T-helper 2 cell (primary cell): ENCODE results near the gene ZNF564.
"Not testable (repeated sequence)": the region's sequence is repeated elsewhere in the genome, so short reads cannot be mapped to it uniquely, and the experiment has no call there.

Experiments
- DNase-seq, 5 experiments: peaks; one replicate each; pipeline versions ENCODE4 v3.0.0 to v3.0.0-alpha.2; 2012 to 2022

The ZNF564 gene

DNA sequence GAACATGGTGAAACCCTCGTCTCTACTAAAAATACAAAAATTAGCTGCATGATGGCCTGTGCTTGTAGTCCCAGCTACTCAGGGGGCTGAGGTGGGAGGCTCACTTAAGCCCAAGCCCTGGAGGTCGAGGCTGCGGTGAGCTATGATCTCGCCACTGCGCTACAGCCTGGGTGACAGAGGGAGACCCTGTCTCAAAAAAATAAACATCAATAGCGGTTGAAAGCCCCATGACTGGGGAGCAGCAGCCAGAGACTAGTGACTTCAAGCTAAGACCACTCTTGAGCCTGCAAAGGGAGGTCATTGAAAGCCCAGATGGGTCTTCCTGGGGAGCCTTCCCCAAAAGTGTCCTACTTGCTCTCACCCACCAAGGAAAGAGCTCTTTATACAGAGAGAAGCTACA is 54.8 kb downstream of the ZNF564 start:
- no peak for DNase-seq

DNA sequence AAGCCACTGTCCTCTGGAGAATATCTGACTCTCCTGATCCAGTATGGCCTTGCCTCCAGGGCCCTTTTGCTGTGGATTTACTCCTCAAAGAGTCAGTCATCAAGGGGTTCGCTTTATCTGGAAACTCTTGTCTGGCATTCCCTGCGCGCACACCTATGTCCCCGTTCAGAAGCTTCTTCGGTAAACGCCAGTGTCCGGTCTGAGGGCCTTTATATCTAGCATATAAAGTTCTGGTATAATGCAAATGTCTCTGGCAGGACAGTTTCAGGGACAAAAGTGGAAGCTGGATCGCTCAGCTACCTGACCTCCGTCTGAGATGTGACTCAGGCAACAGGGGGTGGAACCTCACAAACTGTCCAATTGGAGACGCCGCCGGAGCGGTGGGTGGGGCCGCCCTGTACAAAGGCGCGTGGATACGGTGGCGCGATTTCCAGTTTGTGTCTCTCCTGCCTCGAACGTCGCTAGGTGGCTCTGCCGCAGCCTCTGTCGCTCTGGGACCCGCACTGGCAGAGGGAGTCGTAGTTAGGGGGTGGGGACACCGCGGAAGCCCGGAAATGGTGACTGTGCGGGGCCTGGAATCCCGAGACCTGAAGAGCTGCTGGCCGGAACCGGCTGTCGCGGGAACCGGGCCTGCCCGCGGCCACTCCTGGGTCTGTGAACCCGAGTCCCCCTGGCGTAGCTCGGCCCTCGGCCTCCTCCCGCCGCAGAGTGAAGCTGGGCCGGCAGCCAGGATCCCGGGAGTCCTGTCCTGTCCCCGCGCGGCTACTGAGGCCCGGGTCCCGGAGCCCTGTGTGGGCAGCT is 56.1 kb downstream of the ZNF564 start:
- peak; percentile 67 to 91 (median 85) for DNase-seq

DNA sequence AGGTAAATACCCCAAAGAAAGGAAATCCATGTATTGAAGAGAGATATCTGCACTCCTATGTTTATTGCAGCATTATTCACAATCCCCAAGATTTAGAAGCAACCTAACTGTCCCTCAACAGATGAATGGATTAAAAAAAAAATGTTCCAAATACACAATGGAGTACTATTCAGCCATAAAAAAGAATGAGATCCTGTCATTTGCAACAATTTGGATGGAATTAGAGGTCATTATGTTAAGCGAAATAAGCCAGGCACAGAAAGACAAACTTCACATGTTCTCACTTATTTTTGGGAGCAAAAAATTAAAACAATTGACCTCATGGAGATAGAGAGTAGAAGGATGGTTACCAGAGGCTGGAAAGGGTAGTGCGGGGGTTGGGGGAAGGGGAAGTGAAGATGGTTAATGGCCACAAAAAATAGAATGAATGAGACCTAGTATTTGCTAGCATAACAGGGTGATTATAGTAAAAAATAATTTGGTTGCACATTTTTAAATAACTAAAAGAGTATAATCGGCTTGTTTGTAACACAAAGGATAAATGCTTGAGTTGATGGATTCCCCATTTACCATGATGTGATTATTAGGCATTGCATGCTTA is 56.9 kb downstream of the ZNF564 start:
- no peak for DNase-seq

DNA sequence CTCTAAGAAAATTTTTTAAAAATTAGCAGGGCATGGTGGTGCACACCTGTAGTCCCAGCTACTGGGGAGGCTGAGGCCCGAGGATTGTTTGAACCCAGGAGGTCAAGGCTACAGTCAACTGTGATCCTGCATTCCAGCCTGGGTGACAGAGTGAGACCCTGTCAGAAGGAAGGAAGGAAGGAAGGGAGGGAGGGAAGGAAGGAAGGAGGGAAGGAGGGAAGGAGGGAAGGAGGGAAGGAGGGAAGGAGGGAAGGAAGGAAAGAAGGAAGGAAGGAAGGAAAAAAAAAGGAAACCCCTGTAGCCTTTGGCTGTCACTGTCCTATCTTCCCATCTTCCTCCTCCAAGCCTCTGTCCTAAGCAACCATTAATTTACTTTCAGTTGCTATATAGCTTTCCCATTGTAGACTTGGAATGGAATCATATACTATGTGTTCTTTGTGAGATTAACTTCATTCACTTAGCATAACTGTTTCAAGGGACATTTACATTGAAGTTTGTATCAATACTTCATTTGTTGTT is 65.0 kb downstream of the ZNF564 start:
- not testable (repeated sequence) for DNase-seq

DNA sequence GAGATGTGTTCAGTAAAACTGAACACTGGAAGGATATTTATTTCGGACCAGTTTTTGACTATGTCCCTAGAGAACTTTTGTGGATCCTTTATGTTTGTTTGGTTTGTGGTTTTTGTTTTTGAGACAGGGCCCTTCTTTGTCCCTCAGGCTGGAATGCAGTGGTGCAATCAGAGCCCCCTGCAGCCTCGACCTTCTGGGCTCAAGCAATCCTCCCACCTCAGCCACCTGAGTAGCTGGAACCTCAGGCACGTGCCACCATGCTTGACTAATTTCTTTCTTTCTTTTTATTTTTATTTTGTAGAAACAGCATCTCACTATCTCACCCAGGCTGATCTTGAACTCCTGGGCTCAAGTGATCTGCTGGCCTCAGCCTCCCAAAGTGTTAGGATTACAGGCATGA is 65.7 kb downstream of the ZNF564 start:
- DNase-seq = no peak

DNA sequence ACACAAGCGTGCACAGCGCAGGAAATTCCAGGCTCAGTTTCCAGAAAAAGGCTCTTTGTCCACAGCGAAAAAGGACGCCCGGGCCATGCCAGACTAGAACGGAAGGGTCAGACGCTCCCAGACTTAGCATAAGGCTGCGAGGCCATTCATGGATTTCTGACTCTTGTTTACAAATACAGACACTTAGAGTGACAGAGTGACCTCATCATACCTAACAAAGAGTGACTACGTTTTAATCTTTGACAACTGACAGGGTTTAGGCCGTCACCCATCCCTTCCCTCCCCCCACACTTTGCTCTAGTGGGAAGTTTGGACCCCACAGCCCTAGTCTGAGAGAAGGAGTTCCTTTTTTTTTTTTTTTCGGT is 66.2 kb downstream of the ZNF564 start:
- DNase-seq = no peak

DNA sequence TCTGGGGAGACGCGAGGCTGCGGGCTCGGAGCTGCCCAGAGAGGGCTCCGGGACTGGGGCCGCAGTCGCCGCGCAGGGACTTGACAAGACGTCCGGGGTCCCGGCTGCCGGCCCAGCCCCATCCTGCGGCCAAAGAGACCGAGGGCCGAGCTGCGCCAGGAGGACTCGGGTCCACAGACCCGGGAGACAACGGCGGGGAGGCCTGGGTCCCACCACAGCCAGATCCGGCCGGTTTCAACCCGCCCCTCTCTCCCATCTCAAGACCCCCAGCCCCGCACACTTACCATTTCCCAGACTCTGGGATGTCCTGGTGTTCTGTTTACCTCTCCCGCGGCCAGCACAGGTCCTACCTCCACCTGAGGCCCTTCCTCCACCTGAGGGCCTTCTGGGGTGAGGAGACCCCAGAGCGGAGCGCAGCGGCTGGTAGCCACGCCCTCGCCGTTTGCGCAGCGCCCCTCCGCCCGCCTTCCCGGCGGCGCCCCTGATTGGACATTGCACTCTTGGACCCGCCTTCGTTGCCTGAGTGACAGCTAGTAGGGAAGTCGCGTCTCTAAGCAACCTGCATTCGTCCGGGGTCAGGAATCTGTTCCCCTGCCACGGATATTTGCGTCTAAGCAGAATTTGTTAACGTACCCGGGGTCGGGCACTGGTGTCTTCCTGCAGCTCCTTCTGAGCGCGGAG is 66.8 kb downstream of the ZNF564 start, which contains the start of gene ZNF709:
ZNF709 (minus strand) TSS at position 446 of the 681 bp plus-strand sequence; CDS start at position 287, 159 bp downstream.
- DNase-seq = peak; percentile 67 to 88 (median 82)

DNA sequence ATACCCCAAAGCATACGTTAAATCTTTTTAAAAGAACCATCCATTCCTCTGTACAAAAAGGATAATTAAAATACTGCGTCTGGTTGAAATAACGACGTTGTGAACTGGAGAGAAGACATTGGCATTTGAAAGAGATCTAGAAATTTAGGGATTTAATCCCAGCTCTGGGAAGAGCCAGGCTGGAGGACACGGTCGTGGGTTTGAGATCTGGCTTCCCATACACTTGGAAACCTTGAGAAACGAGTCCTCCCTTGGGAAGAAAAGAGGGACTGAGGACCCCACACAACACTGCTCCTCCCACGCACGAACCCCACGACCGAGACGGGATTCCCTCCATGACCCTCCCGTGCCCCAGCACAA is 67.3 kb downstream of the ZNF564 start:
- no peak for DNase-seq

DNA sequence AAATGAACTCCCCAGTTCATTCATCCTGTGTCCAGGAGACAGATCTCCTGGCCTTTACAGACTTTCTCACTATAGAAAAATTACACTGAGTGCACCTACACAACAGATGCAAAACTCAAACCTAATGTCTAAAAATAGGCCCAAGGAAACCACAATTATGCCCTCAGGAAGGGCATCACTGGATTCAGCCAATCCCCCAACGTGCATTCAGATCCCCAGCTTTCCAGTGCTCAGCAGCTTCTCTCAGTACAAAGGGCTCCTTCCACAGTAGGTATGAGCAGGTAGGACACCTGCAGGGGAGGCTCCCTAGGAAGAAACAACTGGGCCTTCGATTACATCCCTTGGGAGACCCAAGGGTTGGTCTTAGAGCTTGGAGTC is 68.8 kb downstream of the ZNF564 start:
- DNase-seq = no peak

DNA sequence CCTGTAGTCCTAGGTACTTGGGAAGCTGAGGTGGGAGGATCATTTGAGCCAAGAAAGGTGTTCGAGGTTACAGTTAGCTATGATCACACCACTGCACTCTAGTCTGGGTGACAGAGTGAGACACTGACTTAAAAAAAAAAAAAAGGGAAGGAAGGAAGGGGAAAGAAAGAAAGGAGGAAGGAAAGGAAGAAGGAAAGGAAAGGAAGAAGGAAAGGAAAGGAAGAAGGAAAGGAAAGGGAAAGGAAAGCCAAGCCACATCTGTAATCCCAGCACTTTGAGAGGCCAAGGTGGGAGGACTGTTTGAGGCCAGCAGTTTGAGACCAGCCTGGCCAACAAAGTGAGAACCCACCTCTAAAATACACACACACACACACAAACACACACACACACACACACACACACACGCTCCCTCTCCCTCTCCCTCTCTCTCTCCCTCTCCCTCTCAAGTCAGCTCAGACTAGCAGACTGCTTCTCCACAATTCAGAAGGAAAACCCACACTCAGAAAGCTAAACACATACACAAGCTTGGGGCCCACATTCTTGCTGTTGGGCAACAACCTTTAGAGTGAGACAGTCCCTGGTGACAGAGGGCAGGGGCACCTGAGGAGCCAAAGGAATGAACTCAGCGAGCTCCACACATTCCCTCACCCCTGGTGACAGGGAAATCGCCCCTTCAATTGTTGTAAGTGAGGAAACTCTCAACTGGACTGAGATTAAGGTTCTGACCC is 69.3 kb downstream of the ZNF564 start:
- no peak for DNase-seq

DNA sequence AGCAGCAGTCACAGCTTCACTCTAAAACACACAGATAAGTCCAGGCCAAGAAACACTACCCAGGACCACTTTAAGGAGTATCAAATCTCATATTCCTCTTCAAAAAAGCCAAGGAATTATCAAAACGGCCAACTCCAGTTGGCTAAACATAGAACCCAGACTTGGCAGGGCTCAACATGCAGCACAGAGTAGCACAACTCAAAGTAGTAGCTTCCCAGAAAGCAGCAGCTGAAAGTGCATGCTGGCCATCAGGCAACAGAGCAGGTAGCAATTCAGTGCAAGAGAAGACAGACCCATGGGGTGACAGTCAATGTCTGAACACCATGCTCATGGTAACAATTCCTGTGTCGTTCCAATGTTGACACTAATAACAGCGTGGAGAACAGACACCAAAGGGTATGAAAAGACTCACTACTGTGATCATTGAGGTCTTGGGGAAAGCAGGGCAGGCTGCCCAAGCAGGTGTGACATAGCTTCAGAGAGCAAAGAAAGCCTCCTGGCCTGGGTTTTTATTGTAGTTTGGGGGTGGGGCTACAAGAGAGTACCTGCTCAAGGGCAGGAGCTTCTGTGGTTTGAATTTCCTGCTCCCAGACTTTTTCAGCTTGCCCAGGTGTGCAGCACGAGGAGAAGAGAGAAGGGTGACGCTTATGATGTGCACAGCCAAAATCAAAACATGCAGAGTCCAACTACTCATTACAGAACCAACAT is 72.9 kb downstream of the ZNF564 start:
- DNase-seq = no peak
